ENCODE data around the gene MDH1B. TPM values are rescaled to one million over a fixed set of nuclear protein-coding genes. Genes with fewer than 3 reads are reported as not detected.

MDH1B gene
- total RNA-seq, 4 donors from 2014 or later, result 0.26 to 2.3 (median 1.5) TPM

GRCh38 chr2:206798000-206798399 lies 32.9 kb upstream of the MDH1B start:
- Histone ChIP-seq H3K4me3 (no peak overlapping the region), H3K27me3 (no peaks in the 10 kb centered on the region), H3K27ac (no peak overlapping the region), H3K4me1 (peaks cover 8% of the 10 kb centered on the region), H3K9me3 (no peaks in the 10 kb centered on the region), H3K36me3 (peaks cover 31% of the 10 kb centered on the region)
- DNase-seq (ENCODE audit: low spot score in 2 of 2), result no peak
- no peak for TF ChIP-seq CTCF (IDR thresholded peaks at IDR 0.05)
- no peak for TF ChIP-seq POLR2A (IDR thresholded peaks at IDR 0.05)
- TF ChIP-seq EP300 (IDR thresholded peaks at IDR 0.05), result no peak
- no peak for TF ChIP-seq POLR2AphosphoS5 (IDR thresholded peaks at IDR 0.05)
- whole genome bisulfite sequencing, result 76% methylated on average over 5 of the region's 5 CpGs

GRCh38 chr2:206797376-206797775 lies 32.2 kb upstream of the MDH1B start:
- H3K36me3 ChIP-seq, result peaks cover 35% of the 10 kb centered on the region
- H3K4me3 ChIP-seq, result no peak overlapping the region
- H3K9me3 ChIP-seq, result no peaks in the 10 kb centered on the region
- no peak for DNase-seq (ENCODE audit: low spot score in 2 of 2)
- no peaks in the 10 kb centered on the region for H3K27me3 ChIP-seq
- 78% methylated on average over 4 of the region's 4 CpGs for WGBS
- H3K4me1 ChIP-seq, result peaks cover 8% of the 10 kb centered on the region
- H3K27ac ChIP-seq, result no peak overlapping the region
- TF ChIP-seq EP300 (IDR thresholded peaks at IDR 0.05) (no peak), CTCF (IDR thresholded peaks at IDR 0.05) (no peak), POLR2AphosphoS5 (IDR thresholded peaks at IDR 0.05) (no peak), POLR2A (IDR thresholded peaks at IDR 0.05) (no peak)

- no peak overlapping the region for H3K4me3 ChIP-seq
- DNase-seq (ENCODE audit: low spot score in 2 of 2), result no peak
- TF ChIP-seq CTCF (IDR thresholded peaks at IDR 0.05) (no peak), POLR2AphosphoS5 (IDR thresholded peaks at IDR 0.05) (no peak), EP300 (IDR thresholded peaks at IDR 0.05) (no peak), POLR2A (IDR thresholded peaks at IDR 0.05) (no peak)
- no peak overlapping the region for H3K27ac ChIP-seq
- no peaks in the 10 kb centered on the region for H3K9me3 ChIP-seq
- 77% methylated on average over 5 of the region's 5 CpGs for WGBS
- H3K36me3 ChIP-seq, result peaks cover 72% of the 10 kb centered on the region
- no peaks in the 10 kb centered on the region for H3K27me3 ChIP-seq
- H3K4me1 ChIP-seq, result no peaks in the 10 kb centered on the region
Observed at GRCh38 chr2:206792645-206793044, 27.5 kb upstream of the MDH1B start.

GRCh38 chr2:206790311-206790935 lies 25.3 kb upstream of the MDH1B start:
- no peaks in the 10 kb centered on the region for H3K9me3 ChIP-seq
- no peaks in the 10 kb centered on the region for H3K4me1 ChIP-seq
- WGBS, result 81% methylated on average over 3 of the region's 3 CpGs
- H3K27me3 ChIP-seq, result no peaks in the 10 kb centered on the region
- no peak for DNase-seq (ENCODE audit: low spot score in 2 of 2)
- TF ChIP-seq POLR2A (IDR thresholded peaks at IDR 0.05) (no peak), POLR2AphosphoS5 (IDR thresholded peaks at IDR 0.05) (no peak), EP300 (IDR thresholded peaks at IDR 0.05) (no peak), CTCF (IDR thresholded peaks at IDR 0.05) (no peak)
- no peak overlapping the region for H3K4me3 ChIP-seq
- no peak overlapping the region for H3K27ac ChIP-seq
- H3K36me3 ChIP-seq, result peaks cover 83% of the 10 kb centered on the region

GRCh38 chr2:206784559-206785353 lies 19.6 kb upstream of the MDH1B start:
- no peaks in the 10 kb centered on the region for H3K27me3 ChIP-seq
- no peak overlapping the region for H3K27ac ChIP-seq
- H3K36me3 ChIP-seq, result peaks cover 93% of the 10 kb centered on the region
- no peak for TF ChIP-seq EP300 (IDR thresholded peaks at IDR 0.05)
- no peak for TF ChIP-seq POLR2AphosphoS5 (IDR thresholded peaks at IDR 0.05)
- no peak for TF ChIP-seq CTCF (IDR thresholded peaks at IDR 0.05)
- TF ChIP-seq POLR2A (IDR thresholded peaks at IDR 0.05), result no peak
- H3K9me3 ChIP-seq, result no peaks in the 10 kb centered on the region
- 90% methylated on average over 7 of the region's 7 CpGs for WGBS
- H3K4me3 ChIP-seq, result no peak overlapping the region
- DNase-seq (ENCODE audit: low spot score in 2 of 2), result no peak
- H3K4me1 ChIP-seq, result no peaks in the 10 kb centered on the region

All from suprapubic skin (tissue), 4 donors.